ENCODE data around the gene PDE6B. TPM values are rescaled to one million over a fixed set of nuclear protein-coding genes. Genes with fewer than 3 reads are reported as not detected.

The PDE6B gene
- total and polyA plus RNA-seq, 4 donors: 2.7 to 24.6 (median 12.0) TPM

GRCh38 chr4:608236-608635 lies 17.1 kb upstream of the PDE6B start:
- ATAC-seq (ENCODE audit: insufficient read depth, low FRiP score) (no peak), DNase-seq (no peak)
- Histone ChIP-seq H3K4me3 (no peak overlapping the region), H3K4me1 (ENCODE audit: control insufficient read depth in 5 of 5, insufficient read depth in 5 of 5, low read length in 5 of 5) (no peaks in the 10 kb centered on the region), H3K9me3 (ENCODE audit: control insufficient read depth in 4 of 4, insufficient read depth in 3 of 4, low read length in 3 of 4) (peaks cover 0 to 13% (median 0%) of the 10 kb centered on the region in 4 donors), H3K36me3 (ENCODE audit: control insufficient read depth in 4 of 4, insufficient read depth in 4 of 4, low read length in 4 of 4) (no peaks in the 10 kb centered on the region), H3K9ac (ENCODE audit: insufficient read depth in 1 of 2, low read length in 2 of 2) (no peak overlapping the region), H3K27ac (ENCODE audit: low read depth in 1 of 2, low read length in 1 of 2) (no peak overlapping the region), H3K27me3 (ENCODE audit: control insufficient read depth in 3 of 3, insufficient read depth in 3 of 3, low read length in 2 of 3) (peaks cover 0 to 2% (median 0%) of the 10 kb centered on the region in 3 donors)
- WGBS, 2 donors: 44 to 48% methylated on average over 7 of the region's 7 CpGs
- TF ChIP-seq CTCF (IDR thresholded peaks at IDR 0.05; ENCODE audit: control extremely low read depth, extremely low read depth): no peak

GRCh38 chr4:609400-610050 lies 15.8 kb upstream of the PDE6B start:
- 76 to 79% methylated on average over 8 of the region's 8 CpGs for WGBS, 2 donors
- no peak overlapping the region for H3K9ac ChIP-seq (ENCODE audit: insufficient read depth in 1 of 2, low read length in 2 of 2)
- TF ChIP-seq CTCF (IDR thresholded peaks at IDR 0.05; ENCODE audit: control extremely low read depth, extremely low read depth): no peak
- ATAC-seq (ENCODE audit: insufficient read depth, low FRiP score) (no peak), DNase-seq (no peak)
- H3K36me3 ChIP-seq (ENCODE audit: control insufficient read depth in 4 of 4, insufficient read depth in 4 of 4, low read length in 4 of 4): no peaks in the 10 kb centered on the region
- peaks cover 0 to 13% (median 0%) of the 10 kb centered on the region in 4 donors for H3K9me3 ChIP-seq (ENCODE audit: control insufficient read depth in 4 of 4, insufficient read depth in 3 of 4, low read length in 3 of 4)
- peaks cover 0 to 2% (median 0%) of the 10 kb centered on the region in 3 donors for H3K27me3 ChIP-seq (ENCODE audit: control insufficient read depth in 3 of 3, insufficient read depth in 3 of 3, low read length in 2 of 3)
- H3K27ac ChIP-seq (ENCODE audit: low read depth in 1 of 2, low read length in 1 of 2): no peak overlapping the region
- H3K4me1 ChIP-seq (ENCODE audit: control insufficient read depth in 5 of 5, insufficient read depth in 5 of 5, low read length in 5 of 5): no peaks in the 10 kb centered on the region
- no peak overlapping the region for H3K4me3 ChIP-seq

GRCh38 chr4:610411-611261 lies 14.7 kb upstream of the PDE6B start:
- Histone ChIP-seq H3K27ac (ENCODE audit: low read depth in 1 of 2, low read length in 1 of 2) (no peak overlapping the region), H3K4me3 (no peak overlapping the region), H3K9ac (ENCODE audit: insufficient read depth in 1 of 2, low read length in 2 of 2) (no peak overlapping the region), H3K4me1 (ENCODE audit: control insufficient read depth in 5 of 5, insufficient read depth in 5 of 5, low read length in 5 of 5) (no peaks in the 10 kb centered on the region), H3K27me3 (ENCODE audit: control insufficient read depth in 3 of 3, insufficient read depth in 3 of 3, low read length in 2 of 3) (peaks cover 0 to 2% (median 0%) of the 10 kb centered on the region in 3 donors), H3K36me3 (ENCODE audit: control insufficient read depth in 4 of 4, insufficient read depth in 4 of 4, low read length in 4 of 4) (no peaks in the 10 kb centered on the region), H3K9me3 (ENCODE audit: control insufficient read depth in 4 of 4, insufficient read depth in 3 of 4, low read length in 3 of 4) (peaks cover 0 to 13% (median 0%) of the 10 kb centered on the region in 4 donors)
- ATAC-seq (ENCODE audit: insufficient read depth, low FRiP score): no peak
- DNase-seq: no peak
- 49 to 82% methylated on average over 10 of the region's 10 CpGs for WGBS, 2 donors
- no peak for TF ChIP-seq CTCF (IDR thresholded peaks at IDR 0.05; ENCODE audit: control extremely low read depth, extremely low read depth)
